Measurements from ENCODE around the gene PHC1. TPM values are rescaled to one million over a fixed set of nuclear protein-coding genes. Genes with fewer than 3 reads are reported as not detected.

PHC1 gene
- total RNA-seq, 1 experiment from 2014 or later, result 6.9 TPM

GRCh38 chr12:8906266-8907180 lies 7.8 kb upstream of the PHC1 start:
- BruUV-seq (replicated peaks), result no TSS peak
- Histone ChIP-seq H2AFZ (ENCODE audit: low read length) (no peak overlapping the region), H4K20me1 (ENCODE audit: low read length) (no peaks in the 10 kb centered on the region), H3F3A (ENCODE audit: low read length, unreplicated experiment) (no peaks in the 10 kb centered on the region), H3K36me3 (ENCODE audit: low read depth, low read length) (no peaks in the 10 kb centered on the region), H3K4me2 (ENCODE audit: low read length) (no peak overlapping the region), H3K9me2 (replicated peaks; ENCODE audit: low read length) (no peaks in the 10 kb centered on the region), H3K4me3 (ENCODE audit: low read length) (no peak overlapping the region), H3K27me3 (ENCODE audit: low read length) (no peaks in the 10 kb centered on the region), H3K79me2 (ENCODE audit: low read length) (no peaks in the 10 kb centered on the region), H3K4me1 (ENCODE audit: insufficient read depth, low read length) (no peaks in the 10 kb centered on the region), H3K27ac (ENCODE audit: low read length) (no peak overlapping the region), H3K9ac (ENCODE audit: low read length) (no peak overlapping the region), H3K9me3 (ENCODE audit: low read length) (no peaks in the 10 kb centered on the region)
- TF ChIP-seq EZH2phosphoT487 (IDR thresholded peaks at IDR 0.05; ENCODE audit: borderline replicate concordance, low read length) (no peak), EZH2 (IDR thresholded peaks at IDR 0.05; ENCODE audit: low read length, unreplicated experiment) (no peak), CTCF (conservative IDR thresholded peaks at IDR 0.05; ENCODE audit: low read depth, low read length) (no peak)
- intact Hi-C loops (cut with micrococcal nuclease), result no loop called here
- POLR2A ChIA-PET (ENCODE audit: unreplicated experiment), result no interaction called here
- ATAC-seq, result no peak
- no peak for DNase-seq
- CTCF ChIA-PET, result no interaction called here

- DNase-seq, result no peak
- BruUV-seq (replicated peaks), result no TSS peak
- Histone ChIP-seq H3K4me1 (ENCODE audit: insufficient read depth, low read length) (no peaks in the 10 kb centered on the region), H3K4me2 (ENCODE audit: low read length) (no peak overlapping the region), H3K27ac (ENCODE audit: low read length) (no peak overlapping the region), H2AFZ (ENCODE audit: low read length) (no peak overlapping the region), H3K27me3 (ENCODE audit: low read length) (no peaks in the 10 kb centered on the region), H3K9ac (ENCODE audit: low read length) (no peak overlapping the region), H3K9me2 (replicated peaks; ENCODE audit: low read length) (no peaks in the 10 kb centered on the region), H4K20me1 (ENCODE audit: low read length) (no peaks in the 10 kb centered on the region), H3F3A (ENCODE audit: low read length, unreplicated experiment) (no peaks in the 10 kb centered on the region), H3K4me3 (ENCODE audit: low read length) (no peak overlapping the region), H3K79me2 (ENCODE audit: low read length) (no peaks in the 10 kb centered on the region), H3K9me3 (ENCODE audit: low read length) (no peaks in the 10 kb centered on the region), H3K36me3 (ENCODE audit: low read depth, low read length) (no peaks in the 10 kb centered on the region)
- intact Hi-C loops (cut with micrococcal nuclease), result no loop called here
- ATAC-seq, result no peak
- ChIA-PET CTCF (no interaction called here), POLR2A (ENCODE audit: unreplicated experiment) (no interaction called here)
- TF ChIP-seq EZH2phosphoT487 (IDR thresholded peaks at IDR 0.05; ENCODE audit: borderline replicate concordance, low read length) (no peak), EZH2 (IDR thresholded peaks at IDR 0.05; ENCODE audit: low read length, unreplicated experiment) (no peak), CTCF (conservative IDR thresholded peaks at IDR 0.05; ENCODE audit: low read depth, low read length) (no peak)
Observed at GRCh38 chr12:8907513-8907912, 6.8 kb upstream of the PHC1 start.

GRCh38 chr12:8909752-8910151 lies 4.6 kb upstream of the PHC1 start:
- intact Hi-C loops (cut with micrococcal nuclease), result loop anchor here (5.0 kb wide), 1 partner anchor 138 kb away; no protein-coding TSS in a partner anchor
- ChIA-PET CTCF (no interaction called here), POLR2A (ENCODE audit: unreplicated experiment) (no interaction called here)
- H3K4me2 ChIP-seq (ENCODE audit: low read length), result no peak overlapping the region
- BruUV-seq (replicated peaks), result no TSS peak
- peaks cover 11% of the 10 kb centered on the region for H3K4me1 ChIP-seq (ENCODE audit: insufficient read depth, low read length)
- H3K9me2 ChIP-seq (replicated peaks; ENCODE audit: low read length), result no peaks in the 10 kb centered on the region
- no peak for ATAC-seq
- H3K4me3 ChIP-seq (ENCODE audit: low read length), result no peak overlapping the region
- H3K9ac ChIP-seq (ENCODE audit: low read length), result no peak overlapping the region
- no peaks in the 10 kb centered on the region for H3K79me2 ChIP-seq (ENCODE audit: low read length)
- TF ChIP-seq CTCF (conservative IDR thresholded peaks at IDR 0.05; ENCODE audit: low read depth, low read length) (no peak), EZH2phosphoT487 (IDR thresholded peaks at IDR 0.05; ENCODE audit: borderline replicate concordance, low read length) (no peak)
- no peaks in the 10 kb centered on the region for H3K27me3 ChIP-seq (ENCODE audit: low read length)
- H3K36me3 ChIP-seq (ENCODE audit: low read depth, low read length), result no peaks in the 10 kb centered on the region
- H3F3A ChIP-seq (ENCODE audit: low read length, unreplicated experiment), result no peaks in the 10 kb centered on the region
- H3K27ac ChIP-seq (ENCODE audit: low read length), result no peak overlapping the region
- DNase-seq, result no peak
- no peaks in the 10 kb centered on the region for H4K20me1 ChIP-seq (ENCODE audit: low read length)
- H3K9me3 ChIP-seq (ENCODE audit: low read length), result no peaks in the 10 kb centered on the region
- H2AFZ ChIP-seq (ENCODE audit: low read length), result no peak overlapping the region
